Vagina (tissue), 2 donors: ENCODE results near the gene MAD1L1.

Experiments used
- CTCF ChIP-seq, 3 experiments: fragments of 450-650 bp in 2 of 3; fragments of 200-600 bp in 1 of 3; sonication (generic) in 1 of 3; IDR thresholded peaks; one replicate each; pipeline ENCODE4 v1.5.1; 2017 to 2019; ENCODE audit warnings: antibody characterized with exemption in 3 of 3, mild to moderate bottlenecking in 2 of 3, moderate library complexity in 2 of 3
- POLR2AphosphoS5 ChIP-seq, 2 donors: sonication (generic); formaldehyde crosslinking; IDR thresholded peaks; one replicate each; pipeline ENCODE4 v1.9.0; 2017; ENCODE audit warnings: antibody characterized with exemption in 2 of 2, mild to moderate bottlenecking in 2 of 2, low read depth in 1 of 2; ENCODE audit not compliant: insufficient read depth in 1 of 2

- no peak for TF ChIP-seq CTCF (IDR thresholded peaks at IDR 0.05)
- TF ChIP-seq POLR2AphosphoS5 (IDR thresholded peaks at IDR 0.05; ENCODE audit: insufficient read depth in 1 of 2, low read depth in 1 of 2) = no peak
Observed at GRCh38 chr7:2118630-2119190, 114.0 kb downstream of the MAD1L1 start.
